Stimulated activated CD4-positive, alpha-beta T cell treated with anti-CD3 and anti-CD28 coated beads, Interleukin-1b, Interleukin-23, amount 100 ng/mL, for 1 hour (primary cell): ENCODE measurements around the gene MIOX.
A peak's percentile ranks its signal among the peaks of the same experiment; 100 is the strongest.
"Not testable (repeated sequence)": the region's sequence is repeated elsewhere in the genome, so short reads cannot be mapped to it uniquely, and the experiment has no call there.

ENCODE experiments used
- DNase-seq, 2 donors: peaks; one replicate each; pipeline ENCODE4 v3.0.0-alpha.2; 2020; ENCODE audit warnings: low read depth in 2 of 2

MIOX gene

DNA sequence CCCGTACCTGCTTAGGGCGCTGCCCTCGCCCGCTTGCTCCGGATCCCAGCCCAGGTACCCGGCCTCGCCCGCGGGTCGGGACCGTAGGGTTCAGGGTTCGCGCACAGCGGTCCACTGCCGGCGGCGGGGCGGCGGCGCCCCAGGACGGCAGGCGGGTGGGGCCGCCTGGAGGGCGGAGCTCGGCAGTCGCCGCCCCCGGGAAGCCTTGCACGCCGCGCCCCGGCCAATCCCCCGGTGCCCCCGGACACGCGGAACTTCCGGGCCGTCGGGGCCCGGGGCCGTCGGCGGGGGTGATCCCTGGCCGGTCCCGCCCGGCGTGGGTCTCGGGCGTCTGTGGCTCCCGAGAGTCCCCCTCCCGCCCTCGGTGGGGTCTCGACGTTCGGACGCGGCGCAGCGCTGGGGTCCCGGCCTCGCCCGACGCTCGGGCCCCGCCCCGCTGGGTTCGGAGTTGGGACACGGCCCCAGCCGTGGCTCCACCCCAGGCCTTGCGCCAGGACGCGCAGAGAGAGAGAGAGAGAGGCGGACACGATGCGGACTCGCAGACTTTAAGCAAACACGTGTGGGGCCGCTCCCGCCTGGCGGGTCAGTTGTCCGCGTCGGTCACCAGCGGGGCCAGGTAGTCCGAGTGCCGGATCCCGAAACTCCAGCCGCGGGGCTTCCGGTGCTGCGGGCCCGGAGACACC is 43.4 kb downstream of the MIOX start, which contains the start of gene TYMP:
TSS of gene TYMP (minus strand) at position 116 of the 683 bp plus-strand sequence. CDS start 303 bp downstream, outside the sequence.
- DNase-seq, result no peak

- DNase-seq, result no peak
Observed at GRCh38 chr22:50530580-50530876, 43.9 kb downstream of the MIOX start.

GRCh38 chr22:50530877-50531545 is 44.4 kb downstream of the MIOX start:
- DNase-seq, result peak; percentile 56 to 59

DNA sequence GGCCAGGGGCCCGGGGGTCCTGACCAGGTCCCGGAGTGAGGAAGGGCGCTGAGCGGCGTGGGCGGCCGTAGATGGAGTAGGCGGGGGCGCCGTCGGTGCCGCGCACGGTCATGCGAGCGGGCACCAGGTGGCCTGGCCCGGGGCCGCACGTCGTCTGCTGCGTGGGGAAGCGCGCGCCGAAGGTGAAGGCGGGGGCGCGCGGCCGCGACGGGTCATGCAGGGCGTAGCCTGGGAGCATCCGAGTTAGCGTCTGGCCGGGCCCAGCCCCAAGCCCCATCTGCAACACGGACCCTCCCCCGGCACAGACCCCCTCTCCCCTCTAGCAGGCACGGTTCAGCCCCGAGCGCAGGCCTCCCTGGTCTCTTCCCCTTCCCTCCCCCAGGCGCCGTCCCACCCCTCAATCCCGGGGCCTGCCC is 44.9 kb downstream of the MIOX start:
- peak in 1 of 2 donors; percentile 47 for DNase-seq

DNA sequence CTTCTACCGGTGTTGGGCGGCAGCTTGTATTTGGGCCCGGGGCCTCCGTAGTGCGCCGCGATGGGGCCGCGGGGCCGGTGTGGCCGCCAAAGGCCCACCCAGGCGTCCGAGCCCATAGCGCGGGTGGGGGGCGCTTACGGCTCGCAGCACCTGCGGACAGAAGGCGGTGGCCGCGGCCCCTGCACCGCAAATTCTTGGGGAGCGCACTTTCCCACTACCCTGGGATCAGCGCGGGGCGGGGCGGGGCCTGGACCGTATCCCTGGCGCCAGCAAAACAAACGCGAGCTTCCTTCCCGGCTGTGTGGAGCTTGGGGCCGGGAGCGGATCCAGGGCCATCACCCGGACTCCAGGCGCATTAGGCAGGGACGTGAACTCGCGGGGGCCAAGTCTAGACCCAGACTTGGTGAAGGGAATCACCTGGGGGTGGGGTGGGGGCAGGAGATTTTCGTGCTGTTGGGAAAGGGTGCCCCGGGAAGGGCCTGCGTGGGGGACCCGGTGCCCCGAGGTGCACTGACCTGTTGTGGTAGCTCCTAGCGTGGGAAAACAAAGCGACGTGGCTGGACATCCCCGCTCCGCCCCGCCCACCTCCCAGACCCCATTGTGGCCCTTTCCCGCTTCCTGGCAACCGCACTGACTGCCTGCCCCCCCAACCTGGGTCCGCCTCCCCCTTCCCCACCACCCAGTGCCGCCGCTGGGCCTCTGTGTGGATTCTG is 45.5 kb downstream of the MIOX start:
- no peak for DNase-seq

DNA sequence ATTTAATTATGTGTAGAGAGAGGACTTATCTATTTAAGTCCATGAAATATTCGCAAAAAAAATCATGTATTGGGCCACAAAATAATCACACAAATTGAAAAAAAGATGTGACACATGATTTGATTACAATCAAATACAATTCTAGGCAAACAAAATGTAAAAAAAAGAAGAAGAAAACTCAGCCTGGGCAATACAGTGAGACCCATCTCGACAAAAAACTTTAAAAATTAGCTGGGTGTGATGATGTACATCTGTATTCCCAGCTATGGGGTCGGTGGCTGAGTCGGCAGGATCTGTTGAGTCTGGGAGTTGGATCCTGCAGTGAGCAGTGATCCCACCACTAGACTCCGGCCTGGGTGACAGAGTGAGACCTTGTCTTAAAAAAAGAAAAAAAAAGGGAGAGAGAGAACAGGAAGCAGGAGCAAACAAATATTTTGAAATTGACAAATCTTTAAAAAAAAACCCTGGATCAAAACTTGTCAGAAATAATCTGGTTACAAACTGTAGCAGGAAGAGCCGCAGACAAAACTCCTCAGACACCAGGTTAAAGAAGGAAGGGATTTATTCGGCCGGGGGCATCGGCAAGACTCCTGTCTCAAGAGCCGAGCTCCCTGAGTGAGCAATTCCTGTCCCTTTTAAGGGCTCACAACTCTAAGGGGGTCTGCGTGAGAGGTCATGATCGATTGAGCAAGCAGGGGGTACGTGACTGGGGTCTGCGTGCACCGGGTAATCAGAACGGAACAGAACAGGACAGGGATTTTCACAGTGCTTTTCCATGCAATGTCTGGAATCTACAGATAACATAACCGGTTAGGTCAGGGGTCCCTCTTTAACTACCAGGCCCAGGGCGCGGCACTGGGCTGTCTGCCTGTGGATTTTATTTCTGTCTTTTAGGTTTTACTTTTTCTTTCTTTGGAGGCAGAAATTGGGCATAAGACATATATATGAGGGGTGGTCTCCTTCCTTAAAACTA is 46.5 kb downstream of the MIOX start:
- DNase-seq, result no peak

GRCh38 chr22:50533856-50534711 is 47.4 kb downstream of the MIOX start:
- not testable (repeated sequence) for DNase-seq

DNA sequence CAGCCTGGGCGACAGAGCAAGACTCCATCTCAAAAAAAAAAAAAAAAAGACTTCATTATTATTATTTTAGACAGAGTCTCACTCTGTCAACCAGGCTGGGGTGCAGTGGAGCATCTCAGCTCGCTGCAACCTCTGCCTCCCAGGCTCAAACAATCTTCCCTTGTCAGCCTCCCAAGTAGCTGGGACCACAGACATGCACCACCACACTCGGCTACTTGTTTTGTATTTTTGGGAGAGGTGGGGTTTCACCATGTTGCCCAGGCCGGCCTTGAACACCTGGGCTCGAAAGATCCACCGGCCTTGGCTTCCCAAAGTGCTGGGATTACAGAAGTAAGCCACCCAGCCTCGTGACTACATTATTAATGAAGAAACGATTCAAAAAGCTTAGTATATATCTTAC is 48.5 kb downstream of the MIOX start:
- no peak for DNase-seq

DNA sequence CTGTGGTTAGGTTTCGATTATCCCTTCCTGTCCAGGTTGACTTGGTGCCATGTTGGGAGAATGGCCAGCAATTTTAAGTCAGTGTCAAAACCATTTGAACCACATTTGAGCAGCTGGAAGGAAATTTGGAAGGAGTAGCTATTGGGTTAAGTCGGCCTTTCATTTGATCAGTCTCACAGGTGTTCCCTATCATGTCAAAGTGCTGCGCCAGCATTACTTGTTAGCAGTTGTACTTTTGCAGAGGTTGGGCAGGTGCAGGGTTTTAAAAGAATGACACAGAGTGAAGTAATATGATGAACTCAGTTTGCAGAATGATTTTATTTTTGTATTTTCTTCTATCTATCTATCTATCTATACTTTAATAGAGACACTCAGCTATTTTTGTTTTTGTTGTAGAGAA is 49.6 kb downstream of the MIOX start:
- DNase-seq, result no peak

- DNase-seq, result no peak
Observed at GRCh38 chr22:50537765-50538164, 51.1 kb downstream of the MIOX start.
